Right kidney (tissue), 1 donor: Measurements from ENCODE around the gene EPB41L2.

ENCODE experiments used
- DNase-seq: peaks from one replicate; pipeline ENCODE4 v3.0.0-alpha.2; 2016

EPB41L2 gene

GRCh38 chr6:130794010-130794697, 268.9 kb downstream of the EPB41L2 start:
- DNase-seq, result no peak
